CD4-positive, alpha-beta T cell treated with Interleukin-15 for 4 hours (primary cell): ENCODE measurements around the gene TMEM168.
"Not testable (repeated sequence)": the region's sequence is repeated elsewhere in the genome, so short reads cannot be mapped to it uniquely, and the experiment has no call there.

Source experiments
- DNase-seq: peaks from one replicate; pipeline ENCODE4 v3.0.0-alpha.2; 2020; ENCODE audit warnings: low spot score

TMEM168 gene

GRCh38 chr7:112779667-112780066, 10.5 kb downstream of the TMEM168 start:
- no peak for DNase-seq

GRCh38 chr7:112777406-112777805, 12.8 kb downstream of the TMEM168 start:
- no peak for DNase-seq

GRCh38 chr7:112771166-112771565, 19.0 kb downstream of the TMEM168 start:
- DNase-seq = no peak

- DNase-seq = no peak
Observed at GRCh38 chr7:112770051-112770450, 20.1 kb downstream of the TMEM168 start.

GRCh38 chr7:112765105-112765504, 25.1 kb downstream of the TMEM168 start:
- DNase-seq = no peak

GRCh38 chr7:112763996-112764395, 26.2 kb downstream of the TMEM168 start:
- no peak for DNase-seq

- no peak for DNase-seq
Observed at GRCh38 chr7:112763298-112763697, 26.9 kb downstream of the TMEM168 start.

- no peak for DNase-seq
Observed at GRCh38 chr7:112759905-112760304, 30.3 kb downstream of the TMEM168 start.

GRCh38 chr7:112757337-112757736, 32.9 kb downstream of the TMEM168 start:
- DNase-seq = no peak

GRCh38 chr7:112753298-112753697, 36.9 kb downstream of the TMEM168 start:
- no peak for DNase-seq

GRCh38 chr7:112752576-112752975, 37.6 kb downstream of the TMEM168 start:
- DNase-seq = no peak

- DNase-seq = no peak
Observed at GRCh38 chr7:112749775-112750174, 40.4 kb downstream of the TMEM168 start.

- no peak for DNase-seq
Observed at GRCh38 chr7:112748381-112748780, 41.8 kb downstream of the TMEM168 start.

- no peak for DNase-seq
Observed at GRCh38 chr7:112745635-112746034, 44.6 kb downstream of the TMEM168 start.

- no peak for DNase-seq
Observed at GRCh38 chr7:112744818-112745217, 45.4 kb downstream of the TMEM168 start.

GRCh38 chr7:112743811-112744210, 46.4 kb downstream of the TMEM168 start:
- DNase-seq = no peak

- no peak for DNase-seq
Observed at GRCh38 chr7:112740667-112741066, 49.5 kb downstream of the TMEM168 start.

- DNase-seq = no peak
Observed at GRCh38 chr7:112739436-112740180, 50.6 kb downstream of the TMEM168 start.

GRCh38 chr7:112735261-112735660, 54.9 kb downstream of the TMEM168 start:
- no peak for DNase-seq

- not testable (repeated sequence) for DNase-seq
Observed at GRCh38 chr7:112731324-112731723, 58.9 kb downstream of the TMEM168 start.

GRCh38 chr7:112726076-112726475, 64.1 kb downstream of the TMEM168 start:
- no peak for DNase-seq

GRCh38 chr7:112723416-112723815, 66.8 kb downstream of the TMEM168 start:
- DNase-seq = no peak

- DNase-seq = no peak
Observed at GRCh38 chr7:112721366-112721765, 68.8 kb downstream of the TMEM168 start.

GRCh38 chr7:112715525-112715924, 74.7 kb downstream of the TMEM168 start:
- no peak for DNase-seq
